Calu3 (cell line): Measurements from ENCODE around the gene THUMPD2. TPM values are rescaled to one million over a fixed set of nuclear protein-coding genes. Genes with fewer than 3 reads are reported as not detected.
"Not testable (repeated sequence)": the region's sequence is repeated elsewhere in the genome, so short reads cannot be mapped to it uniquely, and the experiment has no call there.

Experiments
- BruUV-seq: library from RNA; stranded (reverse); fragments of 400-500 nt; replicated peaks from 2 replicates; lab custom pipeline; 2021; lab: Mats Ljungman, UMichigan
- CTCF ChIA-PET: fragments of 300-600 bp; sonication (Branson Sonifier 250); formaldehyde crosslinking; loops from one replicate; lab custom pipeline; 2022; ENCODE audit warnings: antibody characterized with exemption; lab: Charles Lee
- DNase-seq: peaks from one replicate; pipeline ENCODE4 v3.0.0; 2022
- H3K27ac Mint-ChIP-seq: one replicate; pipeline ENCODE4 v1.8.0; 2022; ENCODE audit warnings: mixed read lengths; ENCODE audit not compliant: unreplicated experiment
- H3K27me3 Mint-ChIP-seq: one replicate; pipeline ENCODE4 v1.8.0; 2022; ENCODE audit warnings: mixed read lengths; ENCODE audit not compliant: unreplicated experiment
- H3K36me3 Mint-ChIP-seq: one replicate; pipeline ENCODE4 v1.8.0; 2022; ENCODE audit warnings: mild to moderate bottlenecking, moderate library complexity, mixed read lengths; ENCODE audit not compliant: insufficient read depth, unreplicated experiment
- H3K4me1 Mint-ChIP-seq: one replicate; pipeline ENCODE4 v1.8.0; 2022; ENCODE audit warnings: mild to moderate bottlenecking, low read depth, mixed read lengths; ENCODE audit not compliant: unreplicated experiment
- H3K4me3 Mint-ChIP-seq: one replicate; pipeline ENCODE4 v1.8.0; 2022; ENCODE audit warnings: mild to moderate bottlenecking, low read depth, moderate library complexity, mixed read lengths; ENCODE audit not compliant: unreplicated experiment
- H3K9me3 Mint-ChIP-seq: one replicate; pipeline ENCODE4 v1.8.0; 2022; ENCODE audit warnings: low read depth, mixed read lengths; ENCODE audit not compliant: unreplicated experiment
- CTCF ChIP-seq: fragments of 200-600 bp; IDR thresholded peaks from one replicate; pipeline ENCODE4 v1.8.0; 2022; ENCODE audit warnings: antibody characterized with exemption; ENCODE audit not compliant: unreplicated experiment
- intact Hi-C: fragments of 100-400 bp; cut with micrococcal nuclease; formaldehyde crosslinking; loops from one replicate; pipeline ENCODE4 v1.10.0; 2022; ENCODE audit not compliant: unreplicated experiment
- total RNA-seq: library from RNA; stranded (reverse); gene quantifications from 2 replicates; pipeline ENCODE4 v1.2.3, GENCODE V29; 2022

THUMPD2 gene
- total RNA-seq, 1 experiment from 2014 or later, result 13.4 TPM

- Mint-ChIP-seq H3K4me3 (no peak overlapping the region), H3K27me3 (no peaks in the 10 kb centered on the region), H3K27ac (no peak overlapping the region), H3K4me1 (no peaks in the 10 kb centered on the region), H3K36me3 (no peaks in the 10 kb centered on the region), H3K9me3 (no peaks in the 10 kb centered on the region)
- BruUV-seq, result no TSS peak
- intact Hi-C loops, result loop anchor here (5.0 kb wide), 1 partner anchor 138 kb away; no protein-coding TSS in a partner anchor
- DNase-seq, result no peak
- TF ChIP-seq CTCF, result peak; percentile 37
- CTCF ChIA-PET, result interaction anchor here (0.6 to 3.3 kb wide), 6 partner anchors 15 to 501 kb away, joined by 3 to 20 read pairs (median 4); no protein-coding TSS in a partner anchor
Observed at GRCh38 chr2:39730685-39731302, 48.3 kb downstream of the THUMPD2 start.

GRCh38 chr2:39730276-39730675 is 48.8 kb downstream of the THUMPD2 start:
- H3K27me3 Mint-ChIP-seq, result peaks cover 4% of the 10 kb centered on the region
- CTCF ChIA-PET, result interaction anchor here (0.6 to 3.3 kb wide), 6 partner anchors 15 to 500 kb away, joined by 3 to 20 read pairs (median 4); no protein-coding TSS in a partner anchor
- no peak for TF ChIP-seq CTCF
- BruUV-seq, result no TSS peak
- no peaks in the 10 kb centered on the region for H3K4me1 Mint-ChIP-seq
- no peak for DNase-seq
- H3K4me3 Mint-ChIP-seq, result no peak overlapping the region
- intact Hi-C loops, result loop anchor here (5.0 kb wide), 1 partner anchor 138 kb away; no protein-coding TSS in a partner anchor
- no peak overlapping the region for H3K27ac Mint-ChIP-seq
- H3K9me3 Mint-ChIP-seq, result no peaks in the 10 kb centered on the region
- H3K36me3 Mint-ChIP-seq, result no peaks in the 10 kb centered on the region

GRCh38 chr2:39728941-39729351 is 50.1 kb downstream of the THUMPD2 start:
- Mint-ChIP-seq H3K4me1 (no peaks in the 10 kb centered on the region), H3K36me3 (no peaks in the 10 kb centered on the region), H3K9me3 (no peaks in the 10 kb centered on the region), H3K27ac (no peak overlapping the region), H3K4me3 (no peak overlapping the region), H3K27me3 (peaks cover 13% of the 10 kb centered on the region)
- TF ChIP-seq CTCF, result peak; percentile 83
- no TSS peak for BruUV-seq
- intact Hi-C loops, result loop anchor here (1.0 to 5.0 kb wide), 3 partner anchors 216 to 672 kb away; no protein-coding TSS in a partner anchor
- CTCF ChIA-PET, result interaction anchor here (1.1 to 3.3 kb wide), 2 partner anchors 135 to 350 kb away, joined by 3 to 20 read pairs; no protein-coding TSS in a partner anchor
- peak; percentile 60 for DNase-seq

- H3K36me3 Mint-ChIP-seq, CTCF ChIA-PET, H3K27ac Mint-ChIP-seq, H3K4me3 Mint-ChIP-seq, BruUV-seq, DNase-seq, H3K9me3 Mint-ChIP-seq, H3K4me1 Mint-ChIP-seq: not testable (repeated sequence)
- H3K27me3 Mint-ChIP-seq, result peaks cover 13% of the 10 kb centered on the region
- intact Hi-C loops, result loop anchor here (1.0 to 5.0 kb wide), 3 partner anchors 215 to 671 kb away; no protein-coding TSS in a partner anchor
Observed at GRCh38 chr2:39728085-39728484, 51.0 kb downstream of the THUMPD2 start.

- CTCF ChIA-PET, result no interaction called here
- no peak overlapping the region for H3K4me3 Mint-ChIP-seq
- H3K4me1 Mint-ChIP-seq, result no peaks in the 10 kb centered on the region
- H3K36me3 Mint-ChIP-seq, result no peaks in the 10 kb centered on the region
- intact Hi-C loops, result loop anchor here (5.0 kb wide), 1 partner anchor 668 kb away; no protein-coding TSS in a partner anchor
- H3K27ac Mint-ChIP-seq, result no peak overlapping the region
- TF ChIP-seq CTCF, result no peak
- DNase-seq, result no peak
- H3K9me3 Mint-ChIP-seq, result no peaks in the 10 kb centered on the region
- no TSS peak for BruUV-seq
- peaks cover 36% of the 10 kb centered on the region for H3K27me3 Mint-ChIP-seq
Observed at GRCh38 chr2:39725401-39725800, 53.7 kb downstream of the THUMPD2 start.
